HL-60 (cell line): ENCODE results near the gene CHST14.

Experiments used
- DNase-seq, 2 experiments: peaks; one replicate each; pipeline ENCODE4 v3.0.0-alpha.2; 2010 to 2020; ENCODE audit warnings: low read depth in 1 of 2, low spot score in 1 of 2
- H3K27ac ChIP-seq: fragments of 250-450 bp; sonication (Bioruptor Pico); replicated peaks from 2 replicates; pipeline ENCODE4 v1.5.1; 2020; ENCODE audit warnings: mild to moderate bottlenecking, moderate library complexity
- H3K27me3 ChIP-seq: fragments of 250-450 bp; sonication (Bioruptor Pico); 2 replicates; pipeline ENCODE4 v1.5.1; 2021; ENCODE audit warnings: mild to moderate bottlenecking, moderate library complexity; ENCODE audit not compliant: insufficient read depth, poor library complexity, severe bottlenecking
- H3K4me3 ChIP-seq: replicated peaks from 2 replicates; pipeline ENCODE4 v1.5.1; 2011; ENCODE audit warnings: mild to moderate bottlenecking, control low read depth, low read length; ENCODE audit not compliant: insufficient read depth
- CTCF ChIP-seq: IDR thresholded peaks from one replicate; pipeline ENCODE4 v1.5.1; 2011; ENCODE audit warnings: low read length, control low read depth, inconsistent platforms; ENCODE audit not compliant: insufficient read depth
- GABPA ChIP-seq: IDR thresholded peaks from 2 replicates; pipeline ENCODE4 v1.6.1; 2012; ENCODE audit warnings: low read depth
- POLR2AphosphoS5 ChIP-seq: IDR thresholded peaks from 2 replicates; pipeline ENCODE4 v1.6.1; 2012; ENCODE audit warnings: low read depth
- REST ChIP-seq: IDR thresholded peaks from 2 replicates; pipeline ENCODE4 v1.6.1; 2012; ENCODE audit warnings: low read depth; ENCODE audit not compliant: insufficient replicate concordance
- SPI1 ChIP-seq: IDR thresholded peaks from 2 replicates; pipeline ENCODE4 v1.6.1; 2012; ENCODE audit warnings: low read depth, mild to moderate bottlenecking, borderline replicate concordance

Gene CHST14

GRCh38 chr15:40445421-40445922 is 25.3 kb upstream of the CHST14 start:
- TF ChIP-seq SPI1 (no peak), GABPA (no peak), CTCF (no peak)
- H3K27ac ChIP-seq = no peak overlapping the region
- H3K4me3 ChIP-seq = no peak overlapping the region
- DNase-seq = no peak
- H3K27me3 ChIP-seq = no peaks in the 10 kb centered on the region

DNA sequence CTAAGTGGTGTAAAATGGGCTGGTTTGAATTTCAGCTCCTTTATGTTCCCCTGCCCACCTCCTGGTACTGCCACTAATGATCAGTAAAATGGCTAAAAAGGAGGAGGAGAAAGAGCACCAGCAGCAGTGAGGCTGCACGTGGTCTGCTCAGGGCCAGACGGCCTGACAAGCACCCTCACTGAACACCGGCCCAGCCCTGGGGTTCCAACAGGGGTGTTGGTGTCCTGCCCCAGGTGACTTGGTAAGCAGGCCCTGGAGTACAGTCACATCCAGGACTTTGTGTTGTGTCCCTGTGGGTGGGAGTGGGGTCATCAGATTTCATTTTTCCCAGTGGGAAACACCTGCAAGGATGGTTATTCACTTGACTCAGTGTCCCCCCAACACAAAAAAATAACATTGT is 24.6 kb upstream of the CHST14 start:
- DNase-seq = no peak
- Histone ChIP-seq H3K4me3 (no peak overlapping the region), H3K27me3 (no peaks in the 10 kb centered on the region), H3K27ac (no peak overlapping the region)
- TF ChIP-seq SPI1 = no peak
- no peak for TF ChIP-seq POLR2AphosphoS5
- no peak for TF ChIP-seq REST
- no peak for TF ChIP-seq GABPA
- TF ChIP-seq CTCF = no peak

DNA sequence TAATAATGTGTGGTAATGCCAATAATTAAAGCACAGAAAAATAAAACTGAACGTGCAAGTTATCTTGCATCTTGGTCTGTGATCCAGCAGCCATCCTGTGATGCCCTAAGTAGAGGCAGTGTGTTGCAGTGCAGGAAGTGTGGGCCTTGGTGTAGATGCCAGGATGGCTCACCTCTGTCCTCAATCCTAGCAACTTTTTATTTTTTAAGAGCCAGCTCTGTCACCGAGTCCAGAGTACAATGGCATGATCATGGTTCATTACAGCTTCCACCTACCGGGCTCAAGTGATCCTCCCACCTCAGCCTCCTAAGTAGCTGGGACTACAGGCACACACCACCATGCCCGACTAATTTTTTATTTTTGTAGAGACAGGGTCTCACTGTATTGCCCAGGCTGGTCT is 22.4 kb upstream of the CHST14 start:
- H3K27me3 ChIP-seq = no peaks in the 10 kb centered on the region
- no peak overlapping the region for H3K4me3 ChIP-seq
- TF ChIP-seq POLR2AphosphoS5 (no peak), SPI1 (no peak), CTCF (no peak), REST (no peak), GABPA (no peak)
- no peak for DNase-seq
- H3K27ac ChIP-seq = no peak overlapping the region

- no peak overlapping the region for H3K27ac ChIP-seq
- no peak for DNase-seq
These were observed 21.5 kb upstream of the CHST14 start for GRCh38 chr15:40449275-40449674.

More at GRCh38 chr15:40449275-40449674, 21.5 kb upstream of the CHST14 start:
- TF ChIP-seq GABPA = no peak
- TF ChIP-seq POLR2AphosphoS5 = no peak
- TF ChIP-seq CTCF = no peak
- TF ChIP-seq SPI1 = no peak
- TF ChIP-seq REST = no peak
- Histone ChIP-seq H3K4me3 (no peak overlapping the region), H3K27me3 (no peaks in the 10 kb centered on the region)
